Measurements from ENCODE around the gene PI4K2A.

Gene PI4K2A

GRCh38 chr10:97598407-97599271, 41.8 kb upstream of the PI4K2A start:
- H3K9me3 ChIP-seq: no peaks in the 10 kb centered on the region
- DNase-seq: no peak
- no peaks in the 10 kb centered on the region for H3K27me3 ChIP-seq
- no peaks in the 10 kb centered on the region for H3K36me3 ChIP-seq
- H3K4me1 ChIP-seq: peaks cover 9% of the 10 kb centered on the region
- TF ChIP-seq, protein P1, sequence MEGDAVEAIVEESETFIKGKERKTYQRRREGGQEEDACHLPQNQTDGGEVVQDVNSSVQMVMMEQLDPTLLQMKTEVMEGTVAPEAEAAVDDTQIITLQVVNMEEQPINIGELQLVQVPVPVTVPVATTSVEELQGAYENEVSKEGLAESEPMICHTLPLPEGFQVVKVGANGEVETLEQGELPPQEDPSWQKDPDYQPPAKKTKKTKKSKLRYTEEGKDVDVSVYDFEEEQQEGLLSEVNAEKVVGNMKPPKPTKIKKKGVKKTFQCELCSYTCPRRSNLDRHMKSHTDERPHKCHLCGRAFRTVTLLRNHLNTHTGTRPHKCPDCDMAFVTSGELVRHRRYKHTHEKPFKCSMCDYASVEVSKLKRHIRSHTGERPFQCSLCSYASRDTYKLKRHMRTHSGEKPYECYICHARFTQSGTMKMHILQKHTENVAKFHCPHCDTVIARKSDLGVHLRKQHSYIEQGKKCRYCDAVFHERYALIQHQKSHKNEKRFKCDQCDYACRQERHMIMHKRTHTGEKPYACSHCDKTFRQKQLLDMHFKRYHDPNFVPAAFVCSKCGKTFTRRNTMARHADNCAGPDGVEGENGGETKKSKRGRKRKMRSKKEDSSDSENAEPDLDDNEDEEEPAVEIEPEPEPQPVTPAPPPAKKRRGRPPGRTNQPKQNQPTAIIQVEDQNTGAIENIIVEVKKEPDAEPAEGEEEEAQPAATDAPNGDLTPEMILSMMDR (IDR thresholded peaks at IDR 0.05; ENCODE audit: low read depth, low read length): no peak
- no peak overlapping the region for H3K4me3 ChIP-seq (ENCODE audit: low read depth, low read length)

GRCh38 chr10:97599272-97599619, 41.2 kb upstream of the PI4K2A start:
- Histone ChIP-seq H3K27me3 (no peaks in the 10 kb centered on the region), H3K9me3 (no peaks in the 10 kb centered on the region), H3K4me1 (peaks cover 9% of the 10 kb centered on the region), H3K4me3 (ENCODE audit: low read depth, low read length) (no peak overlapping the region), H3K36me3 (no peaks in the 10 kb centered on the region)
- TF ChIP-seq, protein P1 (IDR thresholded peaks at IDR 0.05; ENCODE audit: low read depth, low read length): no peak
- no peak for DNase-seq

DNA sequence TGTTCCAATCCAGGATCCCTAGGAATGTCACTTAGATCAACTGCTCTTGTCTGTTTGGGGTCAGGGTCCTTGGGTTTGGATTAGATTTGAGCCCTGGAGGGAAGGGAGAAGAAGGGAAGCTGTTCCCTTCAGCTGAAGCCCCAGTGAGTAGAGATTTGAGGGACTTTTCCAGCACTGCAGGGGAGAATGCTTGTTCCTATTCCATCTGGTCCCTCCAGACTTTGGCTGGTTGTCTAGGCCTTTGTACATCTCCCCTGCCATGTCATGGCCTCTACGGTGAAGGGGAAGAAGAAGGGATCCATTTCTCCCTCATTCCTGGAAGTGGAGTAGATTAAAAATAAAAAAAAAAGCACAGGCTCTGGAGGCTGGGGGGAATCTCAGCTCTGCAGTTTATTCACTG, 39.9 kb upstream of the PI4K2A start:
- no peak for DNase-seq
- Histone ChIP-seq H3K4me3 (ENCODE audit: low read depth, low read length) (no peak overlapping the region), H3K36me3 (no peaks in the 10 kb centered on the region), H3K27me3 (no peaks in the 10 kb centered on the region), H3K4me1 (peaks cover 9% of the 10 kb centered on the region), H3K9me3 (no peaks in the 10 kb centered on the region)
- TF ChIP-seq, protein P1 (IDR thresholded peaks at IDR 0.05; ENCODE audit: low read depth, low read length): no peak

DNA sequence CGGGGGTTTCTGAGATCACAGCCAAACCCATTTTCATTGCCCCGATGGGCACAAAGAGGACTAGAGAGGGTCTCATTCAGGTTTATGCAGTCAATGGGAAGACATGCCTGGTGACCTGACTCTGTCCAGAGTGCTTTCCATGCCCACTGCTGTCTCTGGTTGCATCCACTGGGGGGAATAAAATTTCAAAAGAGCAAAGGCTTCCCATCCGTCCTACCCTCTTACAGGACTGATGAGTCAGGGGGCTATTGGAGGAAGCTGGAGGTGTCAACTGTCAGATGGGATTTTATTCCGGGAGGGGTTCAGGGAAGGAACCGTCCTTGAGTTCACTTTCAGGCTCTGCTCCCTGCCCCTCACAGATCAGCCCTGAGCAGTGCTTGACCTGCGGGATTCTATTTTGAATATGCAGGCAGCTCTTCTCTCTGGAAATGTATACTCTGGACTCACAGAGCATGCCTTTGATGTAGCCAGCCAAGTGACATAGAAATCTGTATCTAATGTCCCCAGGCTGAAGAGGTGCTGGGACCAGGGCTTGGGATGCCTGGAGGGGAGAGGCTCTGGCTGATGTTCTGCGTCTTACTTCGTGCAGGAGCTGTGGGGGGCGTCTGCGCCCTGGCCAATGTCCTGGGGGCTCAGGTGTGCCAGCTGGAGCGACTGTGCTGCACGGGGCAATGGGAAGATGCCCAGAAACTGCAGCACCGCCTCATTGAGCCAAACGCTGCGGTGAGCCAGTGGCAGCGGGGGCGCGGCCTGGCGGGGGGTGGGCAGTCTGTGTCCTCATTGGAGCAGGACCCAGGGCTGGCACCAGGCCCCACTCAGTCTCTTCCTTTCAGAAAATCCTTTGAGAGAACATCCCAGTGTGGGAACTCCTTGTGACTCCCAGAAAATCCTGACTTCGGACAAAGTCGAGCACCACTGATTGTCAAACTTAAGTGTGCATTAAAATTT, 38.9 kb upstream of the PI4K2A start:
- TF ChIP-seq, protein P1 (IDR thresholded peaks at IDR 0.05; ENCODE audit: low read depth, low read length): no peak
- no peaks in the 10 kb centered on the region for H3K27me3 ChIP-seq
- peaks cover under 1% of the 10 kb centered on the region; the same call in 1 of the 2 replicates for H3K4me1 ChIP-seq
- no peak for DNase-seq
- H3K4me3 ChIP-seq (ENCODE audit: low read depth, low read length): no peak overlapping the region
- no peaks in the 10 kb centered on the region for H3K36me3 ChIP-seq
- H3K9me3 ChIP-seq: no peaks in the 10 kb centered on the region

DNA sequence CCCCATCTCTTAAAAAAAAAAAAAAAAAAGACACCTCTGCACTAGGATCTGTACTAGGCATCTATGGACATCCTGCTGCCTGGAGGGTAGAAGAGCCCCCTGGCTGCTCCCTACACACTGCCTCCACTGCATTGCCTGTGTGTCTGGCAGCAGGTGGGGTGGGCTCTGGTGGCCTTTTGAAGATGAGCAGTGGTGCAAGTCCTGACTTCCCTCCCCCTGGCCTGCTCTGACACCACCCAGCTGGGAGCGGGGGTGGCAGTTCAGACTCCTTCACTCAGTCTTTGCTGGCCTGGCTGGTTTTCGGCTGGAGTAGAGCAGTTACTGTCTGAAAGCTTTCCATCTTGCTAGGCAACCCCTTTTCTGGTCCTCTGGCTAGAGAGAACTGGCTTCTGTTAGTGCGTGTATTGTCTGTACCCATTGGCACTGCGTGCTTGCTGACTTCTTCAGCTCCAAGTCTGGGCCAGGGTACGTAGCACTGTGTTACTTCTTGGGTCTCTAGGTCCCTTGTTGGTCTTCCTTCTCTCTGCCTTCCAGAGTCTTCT, 33.3 kb upstream of the PI4K2A start:
- no peaks in the 10 kb centered on the region for H3K9me3 ChIP-seq
- H3K36me3 ChIP-seq: no peaks in the 10 kb centered on the region
- H3K4me1 ChIP-seq: no peaks in the 10 kb centered on the region
- H3K4me3 ChIP-seq (ENCODE audit: low read depth, low read length): no peak overlapping the region
- H3K27me3 ChIP-seq: no peaks in the 10 kb centered on the region
- TF ChIP-seq, protein P1 (IDR thresholded peaks at IDR 0.05; ENCODE audit: low read depth, low read length): no peak
- no peak for DNase-seq

All from BE2C (cell line).